Duodenal mucosa (tissue), 2 donors: Measurements from ENCODE around the gene IL19.

Experiments used
- H3K27ac ChIP-seq: one replicate; pipeline ENCODE4 v1.7.0; 2013; ENCODE audit warnings: low read depth, low read length
- H3K27me3 ChIP-seq, 2 donors: one replicate each; pipeline ENCODE4 v1.7.0; 2013; ENCODE audit warnings: low read length in 2 of 2, control low read depth in 1 of 2; ENCODE audit not compliant: insufficient read depth in 2 of 2, control insufficient read depth in 1 of 2
- H3K36me3 ChIP-seq, 2 donors: one replicate each; pipeline ENCODE4 v1.7.0; 2013; ENCODE audit warnings: low read length in 2 of 2, control low read depth in 1 of 2; ENCODE audit not compliant: insufficient read depth in 2 of 2, control insufficient read depth in 1 of 2
- H3K4me1 ChIP-seq, 2 donors: one replicate each; pipeline ENCODE4 v1.7.0; 2013; ENCODE audit warnings: low read length in 2 of 2, control low read depth in 1 of 2; ENCODE audit not compliant: insufficient read depth in 2 of 2, control insufficient read depth in 1 of 2
- H3K4me3 ChIP-seq, 2 donors: one replicate each; pipeline ENCODE4 v1.7.0; 2013; ENCODE audit warnings: low read length in 2 of 2, low read depth in 1 of 2
- H3K9ac ChIP-seq, 2 donors: one replicate each; pipeline ENCODE4 v1.7.0; 2013; ENCODE audit warnings: low read length in 2 of 2, low read depth in 1 of 2
- H3K9me3 ChIP-seq, 2 donors: one replicate each; pipeline ENCODE4 v1.7.0; 2013; ENCODE audit warnings: low read length in 2 of 2, control low read depth in 1 of 2; ENCODE audit not compliant: control insufficient read depth in 1 of 2

IL19 gene

DNA sequence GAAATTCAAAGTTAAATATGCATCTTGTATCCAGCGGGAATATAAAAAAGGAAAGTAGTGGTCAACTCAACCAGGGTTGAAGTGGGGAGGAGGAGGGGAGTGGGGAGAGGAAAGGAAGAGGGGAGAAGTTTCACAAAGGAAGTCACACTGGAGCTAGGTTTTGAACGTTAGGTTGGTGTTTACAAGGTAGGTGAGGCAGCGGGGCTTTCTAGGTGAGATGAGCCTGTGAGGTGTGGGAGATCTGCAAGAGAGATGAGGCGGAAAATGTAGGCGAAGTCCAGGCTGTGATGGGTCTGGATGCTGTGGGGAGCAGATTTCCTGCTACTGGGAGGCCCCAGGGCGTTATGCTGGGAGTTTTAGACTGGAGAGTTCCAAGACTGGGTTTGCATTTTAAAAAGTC is 58.7 kb downstream of the IL19 start:
- H3K4me3 ChIP-seq, result no peak overlapping the region
- H3K9ac ChIP-seq, result no peak overlapping the region
- H3K27me3 ChIP-seq, result no peaks in the 10 kb centered on the region
- H3K9me3 ChIP-seq, result no peaks in the 10 kb centered on the region
- H3K4me1 ChIP-seq, result peaks cover 4 to 21% of the 10 kb centered on the region in 2 donors
- no peak overlapping the region for H3K27ac ChIP-seq
- H3K36me3 ChIP-seq, result no peaks in the 10 kb centered on the region

DNA sequence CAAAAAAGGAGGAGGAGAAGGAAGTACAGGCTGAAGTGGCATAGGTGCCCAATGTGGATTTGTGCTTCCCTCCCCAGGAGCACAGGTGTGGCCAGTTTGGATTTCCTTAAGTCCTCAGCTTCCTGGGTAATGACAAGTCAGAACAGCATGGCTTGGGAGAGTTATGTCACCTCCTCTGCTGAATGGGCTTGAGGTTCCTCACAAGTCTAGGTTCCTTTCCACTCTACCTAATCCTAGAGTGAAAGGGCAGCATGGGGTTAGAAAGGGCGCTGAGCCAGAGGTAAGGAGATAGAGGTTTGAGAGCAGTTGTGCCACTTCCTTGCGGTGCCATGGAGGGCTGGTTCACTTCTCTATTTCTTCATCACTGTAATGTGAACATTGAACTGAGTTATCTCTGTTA is 59.3 kb downstream of the IL19 start:
- Histone ChIP-seq H3K4me3 (no peak overlapping the region), H3K4me1 (peaks cover 4 to 21% of the 10 kb centered on the region in 2 donors), H3K36me3 (no peaks in the 10 kb centered on the region), H3K9me3 (no peaks in the 10 kb centered on the region), H3K27me3 (no peaks in the 10 kb centered on the region), H3K9ac (no peak overlapping the region), H3K27ac (no peak overlapping the region)

DNA sequence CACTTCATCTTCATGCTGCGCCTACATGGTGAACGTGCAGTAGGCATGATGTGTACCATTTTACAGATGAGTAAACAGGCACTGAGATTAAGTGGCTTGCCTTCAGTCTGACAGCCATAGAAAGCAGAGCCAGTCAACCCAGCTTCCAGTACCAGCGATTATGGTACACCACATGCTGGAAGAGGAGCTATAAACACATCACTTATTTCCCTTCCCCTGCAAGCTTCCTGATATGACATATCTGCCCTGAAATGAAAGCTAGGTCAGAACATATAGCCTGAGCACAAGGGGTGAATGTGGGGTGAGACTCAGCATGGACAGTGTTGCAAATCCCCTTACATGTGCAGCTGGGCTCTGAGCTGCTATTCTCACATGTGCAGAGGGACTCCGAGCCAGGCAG is 61.1 kb downstream of the IL19 start:
- Histone ChIP-seq H3K4me3 (no peak overlapping the region), H3K27ac (no peak overlapping the region), H3K4me1 (peaks cover 4 to 21% of the 10 kb centered on the region in 2 donors), H3K9ac (no peak overlapping the region), H3K27me3 (peaks cover 0 to 1% of the 10 kb centered on the region in 2 donors), H3K36me3 (no peaks in the 10 kb centered on the region), H3K9me3 (no peaks in the 10 kb centered on the region)

DNA sequence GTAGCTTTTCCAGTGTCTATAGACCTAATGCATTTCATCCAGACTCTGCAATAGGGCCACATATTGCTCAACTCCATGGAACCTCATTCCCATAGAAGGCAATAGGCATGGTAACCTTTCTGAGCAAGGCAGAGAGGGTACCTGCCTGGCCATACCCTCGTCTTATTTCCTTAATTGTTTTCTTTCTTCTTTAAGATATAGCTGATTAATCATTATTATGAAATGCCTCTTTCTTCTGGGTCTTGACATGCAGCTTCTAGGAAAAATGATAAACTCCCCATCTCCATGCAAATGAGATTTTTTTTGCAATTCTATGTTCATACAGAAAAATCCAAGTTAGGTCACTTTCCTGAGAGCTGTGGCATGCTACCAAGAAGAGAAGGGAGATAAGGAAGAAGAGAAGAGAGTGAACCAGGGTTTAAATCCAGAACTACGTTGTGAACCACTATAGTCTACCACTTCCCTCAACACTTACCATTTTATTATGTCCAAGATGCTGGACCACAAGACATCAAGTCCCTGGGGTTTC is 61.8 kb downstream of the IL19 start:
- Histone ChIP-seq H3K4me1 (peaks cover 4 to 21% of the 10 kb centered on the region in 2 donors), H3K27ac (no peak overlapping the region), H3K27me3 (peaks cover 0 to 5% of the 10 kb centered on the region in 2 donors), H3K9me3 (no peaks in the 10 kb centered on the region), H3K9ac (no peak overlapping the region), H3K4me3 (no peak overlapping the region), H3K36me3 (no peaks in the 10 kb centered on the region)

DNA sequence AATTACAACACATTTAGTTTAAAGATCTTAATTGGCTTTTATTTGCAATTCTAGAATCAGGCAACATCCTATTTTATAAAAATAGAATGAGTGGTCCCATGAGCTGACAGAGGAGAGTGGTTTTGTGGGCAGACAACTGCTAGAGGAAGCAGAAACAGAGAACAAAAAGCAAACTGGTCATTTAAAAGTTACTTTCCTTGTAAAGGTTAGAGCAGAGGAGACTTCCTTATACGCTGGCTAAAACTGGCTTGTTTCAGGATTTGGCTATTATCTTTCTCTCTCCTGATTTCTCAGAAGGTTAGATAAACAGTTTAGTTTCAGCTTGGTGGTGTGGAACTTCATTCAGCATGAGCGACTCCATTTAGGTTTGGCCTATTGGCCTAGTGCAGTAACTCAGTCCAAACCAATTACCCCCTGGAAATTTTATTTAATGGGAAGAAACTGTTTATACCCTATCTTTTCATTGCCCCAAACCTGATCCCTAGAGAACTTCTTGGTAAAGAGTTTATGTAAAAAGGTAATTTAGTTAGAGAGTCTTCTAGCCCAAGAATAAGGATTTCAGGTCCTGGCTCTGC is 62.6 kb downstream of the IL19 start:
- peaks cover 4 to 21% of the 10 kb centered on the region in 2 donors for H3K4me1 ChIP-seq
- no peak overlapping the region for H3K4me3 ChIP-seq
- H3K27me3 ChIP-seq, result peaks cover 0 to 5% of the 10 kb centered on the region in 2 donors

DNA sequence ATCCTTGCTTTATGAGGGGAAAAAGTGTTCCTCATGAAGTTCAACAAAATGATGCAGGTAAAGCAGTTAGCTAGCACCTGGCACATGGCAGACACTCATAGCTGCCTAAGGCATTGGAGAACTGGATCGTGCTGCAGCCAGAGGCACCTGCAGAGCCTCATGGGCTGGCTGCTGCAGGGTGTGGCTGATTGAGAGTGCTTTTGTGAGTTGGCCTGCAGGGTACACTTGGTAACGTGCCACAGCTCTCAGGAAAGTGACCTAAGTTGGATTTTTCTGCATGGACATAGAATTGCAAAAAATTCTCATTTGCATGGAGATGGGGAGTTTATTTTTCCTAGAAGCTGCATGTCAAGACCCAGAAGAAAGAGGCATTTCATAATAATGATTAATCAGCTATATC is 63.2 kb downstream of the IL19 start:
- H3K36me3 ChIP-seq, result no peaks in the 10 kb centered on the region
- H3K27ac ChIP-seq, result no peak overlapping the region
- no peaks in the 10 kb centered on the region for H3K9me3 ChIP-seq
- H3K9ac ChIP-seq, result no peak overlapping the region
- H3K4me3 ChIP-seq, result no peak overlapping the region
- peaks cover 0 to 5% of the 10 kb centered on the region in 2 donors for H3K27me3 ChIP-seq
- H3K4me1 ChIP-seq, result peaks cover 4 to 21% of the 10 kb centered on the region in 2 donors

More for the DNA sequence above, 62.6 kb downstream of the IL19 start:
- Histone ChIP-seq H3K9me3 (no peaks in the 10 kb centered on the region), H3K27ac (no peak overlapping the region), H3K9ac (no peak overlapping the region), H3K36me3 (no peaks in the 10 kb centered on the region)

DNA sequence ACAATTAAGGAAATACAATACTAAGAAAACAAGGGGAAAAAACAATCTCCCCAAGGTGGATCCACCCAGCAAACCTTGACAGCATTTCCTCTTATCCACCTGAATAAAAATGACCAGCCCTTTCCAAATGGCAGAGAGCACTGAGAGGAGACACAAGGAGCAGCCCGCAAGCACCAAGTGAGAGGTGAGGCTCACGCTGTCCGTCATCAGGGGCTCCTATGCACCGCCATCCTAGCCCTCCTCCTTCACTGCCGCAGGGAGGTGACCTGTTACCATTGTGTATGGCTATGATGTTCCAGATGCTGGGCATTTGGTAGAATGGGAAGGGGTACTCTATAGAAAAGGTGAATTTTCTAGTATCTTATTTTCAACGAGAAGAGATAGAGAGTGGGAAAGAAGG is 63.6 kb downstream of the IL19 start:
- H3K9me3 ChIP-seq, result no peaks in the 10 kb centered on the region
- H3K27me3 ChIP-seq, result peaks cover 0 to 5% of the 10 kb centered on the region in 2 donors
- no peak overlapping the region for H3K9ac ChIP-seq
- no peaks in the 10 kb centered on the region for H3K36me3 ChIP-seq
- peaks cover 4 to 21% of the 10 kb centered on the region in 2 donors for H3K4me1 ChIP-seq
- no peak overlapping the region for H3K27ac ChIP-seq
- H3K4me3 ChIP-seq, result no peak overlapping the region

DNA sequence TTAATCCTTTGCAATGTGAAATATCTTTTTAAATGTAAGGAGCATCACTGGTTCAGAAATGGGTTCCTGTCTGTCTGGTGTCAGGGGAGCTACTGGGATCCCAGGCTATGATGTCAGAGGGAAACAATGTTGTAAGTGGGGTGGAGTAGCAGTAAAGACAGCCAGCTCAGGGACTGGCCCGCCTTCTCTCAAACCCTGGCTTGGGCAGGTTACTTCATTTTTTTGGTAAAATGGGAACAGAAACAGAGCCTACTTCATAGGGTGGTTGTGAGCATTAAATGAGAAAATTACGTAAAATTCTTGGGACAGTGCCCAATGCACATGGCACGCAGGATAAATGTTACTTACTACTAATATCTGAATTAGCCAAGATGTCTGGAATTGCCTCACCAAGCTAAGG is 64.1 kb downstream of the IL19 start:
- Histone ChIP-seq H3K27me3 (peaks cover 0 to 5% of the 10 kb centered on the region in 2 donors), H3K36me3 (no peaks in the 10 kb centered on the region), H3K4me3 (no peak overlapping the region), H3K9ac (no peak overlapping the region), H3K4me1 (peaks cover 3 to 17% of the 10 kb centered on the region in 2 donors), H3K9me3 (no peaks in the 10 kb centered on the region), H3K27ac (no peak overlapping the region)

DNA sequence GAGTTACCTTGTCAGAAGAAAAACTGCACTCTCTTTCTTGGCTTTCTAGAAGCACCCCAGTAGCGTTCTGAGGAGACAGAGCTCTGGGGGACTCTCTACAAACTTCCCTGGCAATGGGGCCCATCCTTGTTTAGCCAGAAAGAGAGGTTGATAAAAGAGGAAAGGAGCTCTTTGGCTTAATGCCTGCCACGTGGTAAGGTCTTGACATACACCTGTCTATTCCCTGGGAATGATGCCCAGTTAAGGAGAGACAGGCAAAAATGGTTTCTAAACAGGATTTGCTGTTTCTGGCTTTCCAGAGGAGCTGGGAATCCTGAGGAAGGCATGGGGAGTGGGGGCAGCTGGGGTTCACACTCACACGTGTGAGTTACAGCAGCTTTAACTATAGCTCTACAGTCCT is 64.6 kb downstream of the IL19 start:
- Histone ChIP-seq H3K36me3 (no peaks in the 10 kb centered on the region), H3K27me3 (peaks cover 0 to 5% of the 10 kb centered on the region in 2 donors), H3K4me3 (no peak overlapping the region), H3K27ac (no peak overlapping the region), H3K4me1 (peaks cover 0 to 13% of the 10 kb centered on the region in 2 donors), H3K9me3 (no peaks in the 10 kb centered on the region), H3K9ac (no peak overlapping the region)

DNA sequence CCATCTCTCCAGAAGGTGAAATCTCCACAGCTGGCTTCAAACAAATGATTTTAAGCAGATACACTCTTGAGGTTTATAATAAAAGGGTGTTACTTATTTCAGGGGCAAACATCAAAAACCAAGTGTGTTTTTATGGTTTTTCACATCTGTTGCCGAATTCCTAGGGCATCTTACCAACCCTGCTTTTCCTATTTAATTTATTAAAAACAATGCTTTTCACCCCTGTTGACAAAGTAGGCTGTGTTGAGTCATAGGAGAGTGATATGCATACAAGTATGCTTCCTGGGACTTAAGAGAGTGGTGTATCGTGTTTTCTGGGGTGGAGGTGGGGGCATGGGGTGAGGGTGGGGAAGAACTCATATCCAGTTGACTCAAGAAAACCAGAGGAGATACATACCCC is 65.5 kb downstream of the IL19 start:
- H3K9me3 ChIP-seq, result no peaks in the 10 kb centered on the region
- no peak overlapping the region for H3K9ac ChIP-seq
- H3K4me1 ChIP-seq, result peaks cover 0 to 13% of the 10 kb centered on the region in 2 donors
- H3K27me3 ChIP-seq, result peaks cover 0 to 5% of the 10 kb centered on the region in 2 donors
- no peaks in the 10 kb centered on the region for H3K36me3 ChIP-seq
- H3K4me3 ChIP-seq, result no peak overlapping the region
- H3K27ac ChIP-seq, result no peak overlapping the region
